Suppressor macrophage (primary cell): ENCODE measurements around the gene ZNF638.

ENCODE experiments used
- DNase-seq, 4 experiments: peaks; one replicate each; pipeline ENCODE4 v3.0.0-alpha.2; 2020 to 2022

ZNF638 gene

DNA sequence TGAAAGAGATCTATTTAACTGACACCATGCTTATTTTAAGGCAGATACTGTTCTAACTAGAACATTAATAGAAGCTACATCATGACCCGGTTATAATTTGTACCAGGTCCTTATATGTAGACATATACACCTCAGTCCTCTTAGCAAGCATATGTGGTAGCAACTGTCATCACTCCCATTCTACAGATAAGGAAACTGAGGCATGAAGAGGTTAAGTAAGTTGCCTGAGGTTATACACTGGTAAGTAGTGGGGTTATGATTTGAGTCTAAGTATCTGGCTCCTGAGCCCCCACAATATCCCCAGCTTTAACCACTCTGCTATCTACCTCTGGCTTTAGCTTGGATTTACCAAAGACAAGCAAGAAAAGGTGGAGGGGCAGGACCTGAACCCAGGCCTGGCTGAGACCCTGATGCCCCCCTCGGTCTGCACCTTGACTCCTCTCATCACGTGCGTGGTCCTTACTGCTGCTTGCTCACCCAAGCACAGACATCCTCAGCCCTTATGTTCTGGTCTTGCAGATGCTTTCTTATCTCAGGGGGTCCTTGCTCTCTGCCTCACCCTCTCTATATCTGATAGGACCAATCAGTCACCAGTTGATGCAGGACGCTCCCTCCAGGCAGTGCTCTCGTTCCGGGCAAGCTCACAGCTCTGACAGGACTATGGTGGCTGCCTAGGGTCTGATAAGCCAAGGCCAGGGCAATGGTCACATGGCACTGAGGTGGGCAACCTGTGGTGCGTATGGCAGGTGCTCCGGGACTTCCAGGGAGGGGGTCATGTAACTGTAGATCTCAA lies 125.7 kb downstream of the ZNF638 start:
- no peak for DNase-seq

DNA sequence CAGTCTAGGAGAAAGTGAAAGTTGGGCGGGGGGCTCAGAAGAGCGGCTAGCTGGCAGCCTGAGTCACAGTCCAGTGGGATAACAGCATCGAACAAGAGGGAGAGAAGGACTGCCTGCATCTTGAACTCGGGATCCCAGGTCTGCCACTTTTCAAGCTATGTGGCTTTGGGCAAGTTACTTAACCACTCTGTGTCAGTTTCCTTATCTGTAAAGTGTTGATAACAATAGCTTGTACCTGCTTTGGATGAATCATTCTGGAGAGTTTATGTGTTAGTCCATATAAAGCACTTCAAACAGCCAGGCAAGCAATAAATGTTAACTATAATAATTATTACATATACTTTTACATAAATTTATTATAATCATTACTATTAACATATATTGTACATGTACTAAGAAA lies 126.3 kb downstream of the ZNF638 start:
- DNase-seq = no peak

DNA sequence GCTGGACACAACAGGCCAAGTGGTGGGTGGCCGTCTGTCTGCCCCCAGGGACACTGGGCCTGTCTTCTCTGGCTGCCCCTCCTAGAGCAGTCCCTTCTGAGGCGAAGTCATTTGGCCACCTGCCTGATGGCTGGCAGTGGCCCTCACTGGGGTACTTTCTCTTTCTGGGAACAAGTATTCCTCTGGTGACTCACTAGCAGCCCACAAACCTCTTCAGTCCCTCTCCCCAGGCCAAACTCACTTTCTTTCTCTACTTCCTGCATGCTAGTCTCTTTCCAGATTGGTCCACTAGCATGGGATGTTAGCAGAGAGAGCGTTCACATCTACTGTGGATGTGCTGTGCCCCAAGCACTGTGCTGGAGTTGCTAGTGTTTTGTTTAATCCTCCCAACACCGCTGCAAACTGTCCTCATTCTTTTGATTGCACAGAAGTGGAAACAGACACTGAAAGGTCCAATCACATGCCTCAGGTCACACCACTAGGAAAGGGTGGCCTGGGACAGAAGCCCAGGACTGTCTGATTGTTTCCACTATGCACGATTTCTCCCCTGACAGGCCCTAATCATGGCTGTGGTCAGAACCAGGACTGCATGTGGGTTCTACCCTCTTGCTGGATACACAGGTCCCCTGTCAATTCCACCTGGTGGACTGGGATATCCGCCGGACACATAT lies 127.0 kb downstream of the ZNF638 start:
- no peak for DNase-seq

DNA sequence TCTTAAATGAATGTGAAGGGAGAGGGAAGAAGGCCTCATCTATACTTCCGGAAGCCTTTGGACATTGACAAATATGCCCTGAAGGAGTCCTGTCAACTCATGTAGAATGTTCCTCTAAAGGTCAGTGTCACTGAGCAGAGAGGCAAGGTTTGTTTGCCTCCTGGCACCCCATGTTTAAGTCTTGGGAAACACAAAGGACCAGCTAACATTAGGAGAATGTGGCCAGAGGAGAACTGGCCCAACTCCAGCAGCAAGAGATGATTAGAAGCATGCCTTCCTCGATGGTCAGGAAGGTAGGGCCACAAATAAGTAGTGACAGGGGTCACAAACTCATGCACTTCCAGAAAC lies 127.5 kb downstream of the ZNF638 start:
- DNase-seq = no peak

DNA sequence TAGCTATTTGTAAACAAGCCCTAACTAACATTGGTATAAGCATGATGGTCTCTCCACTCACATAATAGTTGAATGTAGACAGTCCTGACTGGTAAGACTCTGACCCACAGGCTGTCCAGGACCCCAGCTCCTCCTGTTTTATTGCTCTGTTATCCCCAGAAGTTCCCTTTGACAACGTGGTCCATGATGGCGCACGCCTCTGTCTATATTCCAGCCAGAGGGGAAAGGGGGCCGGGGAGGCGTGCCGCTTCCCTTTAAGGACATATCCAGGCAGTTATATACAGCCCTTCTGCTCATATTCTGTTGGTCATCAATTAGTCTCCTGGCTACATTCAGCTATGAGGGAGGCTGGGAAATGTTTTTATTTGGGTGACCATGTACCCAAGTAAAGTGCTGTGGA lies 128.5 kb downstream of the ZNF638 start:
- DNase-seq = no peak

DNA sequence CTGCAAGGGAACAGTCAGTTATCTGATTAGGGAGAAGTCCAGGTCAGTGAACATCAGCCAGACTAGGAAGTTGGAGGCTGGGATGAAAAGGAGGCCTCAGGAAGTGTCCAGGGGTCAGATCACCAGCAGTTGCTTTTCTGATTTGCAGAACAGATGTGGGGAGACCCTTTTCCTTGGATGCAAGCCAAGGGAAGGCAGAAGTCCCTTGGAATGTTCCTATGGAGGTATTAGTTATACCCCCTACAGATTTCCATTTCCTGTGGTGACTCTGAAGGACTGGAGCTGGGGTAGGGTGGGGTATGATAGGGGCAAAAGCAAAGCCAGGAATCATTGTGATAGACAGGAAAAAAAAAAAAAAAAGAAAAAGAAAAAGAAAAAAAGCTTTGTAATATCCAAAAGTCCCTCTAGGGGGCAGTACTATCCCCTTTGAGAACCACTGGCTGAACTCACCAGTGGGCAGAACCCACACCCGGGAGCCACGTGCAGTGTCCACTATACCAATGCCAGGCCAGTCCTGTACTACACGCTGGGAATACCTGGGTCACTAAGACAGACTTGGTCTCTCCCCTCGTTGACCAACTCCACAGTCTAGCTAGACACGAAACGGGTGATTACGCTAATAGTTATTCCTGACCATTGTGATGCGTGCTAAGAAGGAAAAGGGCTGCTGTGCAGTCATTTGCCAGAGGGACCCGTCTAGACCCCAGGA lies 129.2 kb downstream of the ZNF638 start:
- DNase-seq = peak; percentile 55 to 75 (median 60)

DNA sequence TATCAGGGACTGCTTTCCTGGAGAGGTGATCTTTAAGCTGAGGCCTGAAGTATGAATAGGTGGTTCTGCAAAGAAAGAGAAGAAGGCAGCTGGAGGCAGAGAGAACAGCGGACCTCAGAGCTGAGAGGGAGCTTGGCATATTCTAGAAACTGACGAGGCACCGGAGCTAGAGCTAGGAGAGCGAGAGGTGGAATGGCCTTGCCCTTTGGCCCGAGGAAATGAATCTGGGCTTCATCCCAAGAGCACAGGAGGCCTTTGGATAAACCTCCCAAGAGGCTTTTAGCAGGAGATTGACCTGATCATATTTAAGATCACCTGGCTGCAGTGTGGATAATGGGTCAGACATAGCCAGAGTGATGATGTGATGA lies 129.7 kb downstream of the ZNF638 start:
- DNase-seq = no peak

DNA sequence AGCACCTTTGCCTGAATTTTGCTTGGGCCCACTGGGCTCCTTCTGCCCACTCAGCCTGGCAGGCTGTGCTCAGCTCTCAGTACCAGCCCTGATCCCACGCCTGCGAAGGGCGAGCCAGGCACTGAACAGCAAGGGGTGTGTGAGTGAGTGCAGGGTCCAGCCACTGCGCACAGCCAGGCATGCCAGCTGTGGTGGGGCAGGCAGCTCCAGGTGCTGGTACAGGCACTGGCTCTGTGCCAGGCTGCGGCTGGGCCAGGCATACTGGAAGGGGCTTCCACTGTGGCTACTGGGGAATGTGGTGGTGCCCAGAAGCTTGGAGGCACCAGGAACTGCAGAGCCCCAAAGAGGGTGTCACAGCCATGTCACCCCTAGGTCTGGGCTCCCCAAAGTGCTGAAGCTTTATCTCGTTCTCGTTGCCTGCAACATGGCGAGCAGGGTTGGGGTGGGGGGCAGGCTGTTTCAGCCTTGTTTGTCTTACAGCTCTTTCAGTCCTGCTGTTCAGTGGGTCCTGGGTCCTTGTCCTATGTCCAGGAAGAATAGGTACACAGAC lies 130.5 kb downstream of the ZNF638 start:
- DNase-seq = no peak

DNA sequence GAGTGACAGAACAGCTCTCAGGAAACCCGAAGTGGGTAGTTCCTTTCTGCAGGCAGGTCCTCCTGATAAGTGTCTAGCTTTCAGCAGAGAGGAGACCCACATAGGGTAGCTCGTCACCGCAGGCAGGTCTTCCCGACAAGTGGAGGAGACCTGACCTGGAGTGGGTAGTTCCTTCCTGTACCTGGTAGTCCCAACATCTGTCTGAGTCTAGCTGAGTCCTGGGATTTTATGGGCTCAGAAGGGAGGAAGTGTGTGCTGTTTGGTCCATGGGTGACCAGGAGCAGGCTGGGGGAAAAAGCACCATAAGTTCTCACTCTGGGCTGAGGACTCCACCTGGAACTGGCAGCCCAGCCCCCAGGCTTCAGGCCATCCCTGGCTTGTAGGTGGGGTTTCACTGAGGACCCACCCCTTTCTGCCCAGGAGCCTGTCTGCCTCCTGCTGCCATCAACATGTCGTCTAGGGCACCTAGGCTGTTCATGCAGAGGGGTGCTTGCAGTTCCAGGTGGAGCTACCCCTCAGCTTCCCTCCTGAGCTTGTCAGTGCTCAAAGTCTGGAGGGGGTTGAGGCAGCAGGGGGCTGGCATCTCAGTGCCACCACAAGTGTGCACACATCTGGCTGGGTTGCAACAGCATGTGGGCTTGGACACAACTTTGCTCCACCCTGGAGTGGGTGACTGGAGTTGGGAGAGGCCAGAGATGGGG lies 131.2 kb downstream of the ZNF638 start:
- DNase-seq = no peak

DNA sequence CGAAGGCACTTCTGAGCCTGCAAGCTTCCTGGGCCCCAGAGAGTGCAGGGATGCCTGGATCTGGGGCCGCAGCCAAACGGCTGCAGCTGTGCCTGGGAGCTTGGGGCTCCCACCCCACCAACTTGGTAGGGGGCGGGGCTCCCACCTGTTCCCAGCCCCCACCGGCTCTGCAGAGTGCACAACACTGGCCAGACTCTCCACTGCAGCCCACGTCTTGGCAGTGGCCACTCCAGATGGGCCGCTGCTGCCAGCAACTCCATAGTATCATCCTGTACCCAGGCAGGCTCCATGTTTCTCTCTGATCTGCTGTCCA lies 131.7 kb downstream of the ZNF638 start:
- DNase-seq = no peak

DNA sequence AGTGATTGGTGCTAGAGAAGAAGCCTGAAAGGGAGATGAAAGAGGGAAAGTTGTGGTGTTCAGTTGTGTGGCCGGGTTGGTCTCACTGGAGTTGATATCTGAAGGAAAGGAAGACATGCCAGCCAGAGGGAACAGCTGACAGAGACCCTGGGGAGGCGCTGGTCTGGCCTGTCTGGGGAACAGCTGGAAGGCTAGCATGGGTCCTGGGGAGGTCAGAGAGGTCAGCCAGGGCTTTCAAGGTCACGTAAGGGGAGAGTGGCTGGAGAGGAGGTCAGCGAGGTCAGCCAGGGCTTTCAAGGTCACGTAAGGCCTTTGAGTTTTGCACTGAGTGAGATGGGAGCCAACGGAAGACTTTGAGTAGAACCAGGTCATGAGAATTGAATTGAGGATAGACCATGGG lies 132.8 kb downstream of the ZNF638 start:
- DNase-seq = no peak

DNA sequence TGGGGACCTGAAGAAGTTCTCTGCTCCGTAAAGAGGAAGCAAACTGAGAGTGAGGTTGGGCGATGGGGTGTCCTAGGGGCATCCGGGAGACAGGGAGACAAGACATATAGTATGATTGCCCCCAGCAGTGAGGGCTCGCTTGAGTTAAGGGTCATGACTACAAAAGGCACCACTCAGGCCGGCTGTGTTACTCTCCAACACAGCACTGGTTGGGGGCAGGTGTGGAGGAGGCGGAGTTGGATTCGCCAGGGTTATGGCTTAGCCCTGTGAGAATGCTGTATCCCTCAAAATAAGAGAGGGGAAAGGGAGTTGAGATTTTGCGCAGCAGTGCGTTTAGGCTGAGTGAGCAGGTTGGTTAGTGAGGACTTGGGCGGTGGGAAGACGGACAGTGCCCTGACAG lies 133.8 kb downstream of the ZNF638 start:
- DNase-seq = peak in 2 of 4 experiments; percentile 28 to 32

DNA sequence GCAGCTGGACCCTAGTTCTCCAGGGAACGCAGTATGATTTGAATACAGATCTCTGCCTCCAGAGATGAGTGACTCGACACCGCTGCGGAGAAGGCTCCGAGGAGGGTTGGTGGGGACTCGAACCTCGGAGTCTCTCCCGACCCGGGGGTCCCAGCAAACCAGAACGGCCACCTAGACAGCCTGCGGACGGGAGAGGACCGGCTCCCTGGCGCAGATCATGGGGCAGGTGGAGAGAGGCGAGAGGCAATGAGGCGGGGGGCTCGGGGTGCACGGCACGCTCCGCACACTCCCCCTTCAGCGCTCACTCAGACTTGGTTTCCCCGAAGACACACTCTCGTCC lies 134.3 kb downstream of the ZNF638 start:
- DNase-seq = no peak

DNA sequence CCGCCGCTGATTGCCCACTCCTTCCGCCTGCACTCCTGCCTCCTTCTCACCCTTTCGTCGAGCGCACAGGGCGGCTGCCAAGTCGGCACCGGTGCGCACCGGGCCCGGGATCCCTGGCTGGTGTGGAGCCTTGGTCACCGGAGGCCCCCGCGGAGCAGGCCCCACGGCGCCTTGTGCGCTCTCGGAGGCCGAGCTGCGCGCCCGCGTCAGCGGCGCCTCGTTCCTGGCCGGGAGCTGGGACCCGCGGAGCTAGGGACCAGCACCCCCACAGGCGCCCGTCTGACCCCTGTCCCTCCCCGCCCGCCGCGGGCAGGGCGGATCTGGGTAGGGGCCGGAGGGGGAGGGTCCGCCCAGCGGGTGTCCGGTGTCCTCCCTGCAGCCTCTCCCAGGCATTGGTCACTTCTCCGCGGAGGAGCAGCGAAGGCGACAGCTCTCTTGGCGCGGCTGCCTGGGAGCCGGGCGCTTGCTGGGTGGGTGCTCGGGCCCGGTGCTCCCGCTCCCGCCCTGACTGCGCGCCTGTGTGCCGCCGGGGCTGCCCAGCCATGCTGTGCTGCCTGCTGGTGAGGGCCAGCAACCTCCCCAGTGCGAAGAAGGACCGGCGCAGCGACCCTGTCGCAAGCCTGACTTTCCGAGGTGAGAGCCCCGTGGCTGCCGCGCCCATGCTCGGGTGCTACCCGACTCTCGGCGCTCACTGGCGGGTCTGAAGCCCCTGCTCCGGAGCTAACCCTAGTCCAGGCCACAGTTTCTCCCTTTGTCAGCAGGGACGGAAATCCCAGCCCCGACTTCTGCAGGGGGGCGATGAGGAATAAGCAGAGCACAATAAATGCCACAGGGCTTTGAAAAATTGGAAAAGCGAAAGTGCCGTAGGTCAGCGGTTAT lies 135.0 kb downstream of the ZNF638 start:
- peak in 3 of 4 experiments; percentile 44 to 65 (median 55) for DNase-seq

DNA sequence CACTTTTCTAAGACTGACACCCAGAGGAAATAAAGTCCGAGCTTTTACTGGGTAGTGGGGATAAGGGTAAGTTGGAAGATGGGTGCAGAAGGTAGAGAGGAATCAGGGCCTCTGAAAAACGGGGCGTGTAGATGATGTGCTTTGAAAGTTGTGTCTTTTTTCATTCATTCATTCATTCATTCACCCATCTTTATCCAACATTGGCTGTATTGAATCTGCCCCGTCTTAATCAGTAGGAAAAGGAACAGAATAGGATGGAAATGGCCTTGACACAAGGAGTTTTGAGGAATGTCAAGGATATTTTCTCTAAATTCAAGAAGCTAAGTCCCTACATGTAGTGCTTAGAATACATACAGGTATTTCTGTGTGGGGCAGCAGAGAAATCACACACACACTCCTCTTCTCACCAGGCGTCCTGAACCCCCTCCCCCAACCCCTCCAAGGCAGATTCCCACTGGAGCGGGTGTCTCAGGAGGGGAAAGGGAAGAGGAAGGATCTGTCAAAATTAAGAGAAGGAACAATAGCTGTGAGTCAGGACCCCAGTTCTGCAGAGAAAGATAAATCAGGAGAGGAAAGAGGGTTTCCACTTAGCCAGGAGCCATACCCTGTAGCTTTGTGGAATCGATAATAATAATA lies 135.7 kb downstream of the ZNF638 start:
- DNase-seq = no peak

DNA sequence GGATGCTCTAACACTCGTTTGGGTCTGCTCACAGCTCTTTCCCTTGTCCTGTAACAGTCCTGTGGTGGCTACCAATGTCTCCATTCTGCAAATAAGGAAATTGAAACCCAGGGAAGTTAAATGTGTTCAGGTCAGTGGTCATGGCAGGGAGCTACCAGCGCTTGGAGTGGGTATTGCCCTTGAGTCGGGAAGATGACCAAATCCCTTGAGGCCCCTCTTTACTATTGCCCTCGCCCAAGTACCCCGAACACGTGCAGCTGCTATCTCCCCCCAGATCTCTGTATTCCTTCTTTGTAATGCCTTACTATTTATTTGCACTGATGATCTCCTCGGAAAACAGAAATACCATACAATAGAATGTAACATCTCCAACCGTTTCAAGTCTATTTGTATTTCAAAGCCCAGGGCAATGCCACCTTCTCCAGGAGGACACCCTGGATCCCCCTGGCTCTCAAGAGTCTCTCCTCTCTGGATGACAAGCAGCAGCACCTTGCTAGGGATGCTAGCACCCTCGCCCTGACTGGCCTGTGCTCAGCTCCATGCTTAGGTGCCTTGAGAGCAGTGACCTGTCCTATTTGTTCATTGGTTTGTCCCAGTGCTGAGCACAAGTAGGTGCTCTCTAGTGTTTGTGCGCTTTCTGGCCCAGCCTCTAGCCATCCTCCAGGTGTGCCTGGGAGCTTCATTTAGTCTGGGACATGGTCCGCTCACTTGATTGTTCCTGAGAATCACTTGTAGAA lies 136.9 kb downstream of the ZNF638 start:
- DNase-seq = no peak

DNA sequence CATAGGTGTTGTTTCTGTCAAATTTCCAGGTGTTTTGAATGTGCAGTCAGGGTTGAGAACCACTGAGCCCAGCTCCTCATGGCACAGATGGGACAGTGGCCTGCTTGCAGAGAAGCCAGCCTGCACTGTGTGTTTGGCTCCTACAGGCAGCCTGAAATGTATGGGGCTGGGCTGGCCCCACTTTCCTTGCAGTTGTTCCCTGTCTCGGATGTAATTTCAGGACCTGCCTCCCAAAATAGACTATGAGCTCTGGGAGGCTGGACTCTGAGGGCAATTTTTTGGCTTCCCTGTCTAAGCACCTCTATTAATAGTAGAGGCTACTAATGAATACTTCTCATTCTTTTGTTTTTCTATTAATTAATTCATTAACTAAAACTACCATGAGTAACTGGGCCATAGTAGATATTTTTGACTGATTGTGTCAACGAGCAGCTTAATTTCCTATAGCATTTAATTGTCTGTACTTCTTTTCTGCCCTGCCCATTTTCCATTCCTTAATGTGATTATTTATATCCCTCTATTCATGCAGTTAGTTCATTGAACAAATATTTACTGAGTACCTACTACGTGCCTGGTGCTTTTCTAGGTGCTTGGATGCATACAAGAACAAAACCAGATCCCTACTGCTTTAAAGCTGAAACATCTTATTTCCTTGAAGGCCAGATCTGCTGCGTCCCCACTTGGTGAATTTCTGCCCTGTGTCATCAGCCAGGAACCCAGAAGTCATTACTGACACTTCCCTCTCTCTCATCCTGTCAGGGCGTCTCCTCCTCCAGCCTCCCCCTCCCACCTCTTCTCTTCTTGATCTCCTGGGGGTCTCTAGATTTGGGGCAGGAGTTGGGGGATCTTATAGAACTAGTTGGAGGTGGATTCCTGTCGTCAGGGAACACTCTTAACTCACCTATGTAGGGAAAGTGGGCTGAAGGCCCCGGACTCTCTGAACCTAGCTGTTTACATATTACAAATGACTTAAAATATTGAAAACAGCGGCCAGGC lies 138.1 kb downstream of the ZNF638 start:
- DNase-seq = peak in 3 of 4 experiments; percentile 32 to 45 (median 38)

DNA sequence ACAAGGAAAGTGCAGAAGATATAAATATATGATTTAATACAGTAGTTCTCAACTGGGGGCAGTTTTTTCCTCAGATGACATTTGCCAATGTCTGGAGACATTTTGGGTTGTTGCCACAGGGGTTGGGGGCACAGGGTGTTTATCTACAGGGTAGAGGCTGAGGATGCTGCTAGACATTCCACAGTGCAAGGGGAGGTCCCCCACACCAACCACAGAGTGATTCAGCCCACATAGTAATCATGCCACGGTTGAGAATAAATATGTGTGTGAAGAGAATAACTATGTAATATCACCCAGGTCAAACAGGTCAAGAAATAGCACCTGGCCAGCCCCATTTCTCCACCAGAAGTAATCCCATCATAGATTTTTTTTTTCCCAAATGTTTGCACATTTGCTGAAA lies 139.7 kb downstream of the ZNF638 start:
- no peak for DNase-seq

DNA sequence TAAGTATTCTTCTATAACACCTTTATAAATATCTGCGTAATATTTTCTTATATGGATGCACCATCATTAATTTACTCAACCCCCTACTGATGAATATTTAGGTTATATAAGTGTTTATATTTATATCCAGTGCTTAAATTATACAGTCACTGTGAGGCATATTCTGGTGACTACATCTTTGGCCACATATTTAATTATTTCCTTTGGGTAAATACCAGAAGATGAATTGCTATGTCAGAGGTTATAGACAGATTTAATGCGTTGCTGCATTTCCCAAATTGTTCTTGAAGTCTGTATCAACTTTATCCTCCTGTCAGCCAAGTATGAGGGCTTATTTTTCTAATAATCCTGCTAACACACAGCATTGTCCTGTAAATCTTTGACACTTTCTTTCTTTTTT lies 140.4 kb downstream of the ZNF638 start:
- DNase-seq = no peak
